ENCODE data around the gene RARRES2. TPM values are rescaled to one million over a fixed set of nuclear protein-coding genes. Genes with fewer than 3 reads are reported as not detected.

RARRES2 gene
- total RNA-seq (ENCODE audit: unreplicated experiment), result 0.86 TPM
- long read RNA-seq, partial matches to known transcripts, result 0 of 1 reads
- long read RNA-seq, other reads (novel, unspliced or antisense), result 0 of 1 reads

DNA sequence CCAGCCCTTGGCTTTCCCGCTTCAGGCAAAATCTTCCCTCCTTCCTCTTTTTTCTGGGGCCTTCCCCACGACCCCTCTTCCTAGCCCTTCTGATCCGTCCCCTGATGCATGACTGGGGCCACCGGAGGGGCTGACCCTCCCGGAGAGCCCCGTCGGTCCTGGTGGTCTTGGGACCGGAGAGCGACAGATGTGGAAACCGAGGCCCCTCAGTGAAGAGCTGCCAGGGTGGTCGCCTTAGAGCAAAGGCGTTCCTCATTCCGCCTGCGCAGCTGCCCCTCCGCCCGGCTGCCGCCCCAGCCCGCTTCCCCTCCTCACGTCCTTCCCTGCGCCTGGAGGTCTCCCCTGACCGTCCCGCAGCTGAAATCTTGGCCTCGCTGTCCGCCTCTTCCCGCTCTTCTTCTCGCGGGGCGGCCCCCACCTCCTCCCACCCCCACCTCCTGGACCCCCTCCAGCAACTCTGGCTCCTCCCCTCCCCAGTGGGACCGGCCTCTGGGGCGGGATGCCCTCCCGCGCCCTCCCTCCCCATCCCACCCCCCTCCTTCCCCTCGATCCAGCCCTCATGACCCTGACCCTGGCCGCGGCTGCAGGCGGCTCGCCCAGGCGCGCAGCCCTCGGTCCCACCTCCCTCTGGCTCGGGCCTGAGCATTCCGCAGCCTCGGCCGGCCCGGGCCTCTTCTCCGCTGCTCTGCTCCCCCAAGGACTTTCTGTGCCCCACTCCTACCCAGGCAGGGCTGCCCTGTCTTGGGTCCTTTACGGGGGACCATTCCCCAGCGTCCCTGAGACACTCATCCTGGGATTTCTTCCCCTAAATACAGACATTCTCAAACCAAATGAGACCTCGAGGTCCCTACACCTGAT, at the start of gene RARRES2:
Gene RARRES2 (minus strand): TSS at position 367 of the 858 bp plus-strand sequence. CDS start 1,020 bp downstream, outside the sequence.
- Mint-ChIP-seq H3K4me1 (ENCODE audit: low read depth, unreplicated experiment) (peaks cover 9% of the 10 kb centered on the region), H3K27ac (ENCODE audit: unreplicated experiment) (no peak within 1 kb of the TSS), H3K36me3 (ENCODE audit: unreplicated experiment) (peaks cover 5% of the 10 kb centered on the region), H3K9me3 (ENCODE audit: unreplicated experiment) (peaks cover 2% of the 10 kb centered on the region), H3K27me3 (ENCODE audit: unreplicated experiment) (peaks cover 23% of the 10 kb centered on the region), H3K4me3 (ENCODE audit: unreplicated experiment) (peak within 1 kb of the TSS; percentile 79)
- peak; percentile 63 for DNase-seq
- TF ChIP-seq, protein P1, sequence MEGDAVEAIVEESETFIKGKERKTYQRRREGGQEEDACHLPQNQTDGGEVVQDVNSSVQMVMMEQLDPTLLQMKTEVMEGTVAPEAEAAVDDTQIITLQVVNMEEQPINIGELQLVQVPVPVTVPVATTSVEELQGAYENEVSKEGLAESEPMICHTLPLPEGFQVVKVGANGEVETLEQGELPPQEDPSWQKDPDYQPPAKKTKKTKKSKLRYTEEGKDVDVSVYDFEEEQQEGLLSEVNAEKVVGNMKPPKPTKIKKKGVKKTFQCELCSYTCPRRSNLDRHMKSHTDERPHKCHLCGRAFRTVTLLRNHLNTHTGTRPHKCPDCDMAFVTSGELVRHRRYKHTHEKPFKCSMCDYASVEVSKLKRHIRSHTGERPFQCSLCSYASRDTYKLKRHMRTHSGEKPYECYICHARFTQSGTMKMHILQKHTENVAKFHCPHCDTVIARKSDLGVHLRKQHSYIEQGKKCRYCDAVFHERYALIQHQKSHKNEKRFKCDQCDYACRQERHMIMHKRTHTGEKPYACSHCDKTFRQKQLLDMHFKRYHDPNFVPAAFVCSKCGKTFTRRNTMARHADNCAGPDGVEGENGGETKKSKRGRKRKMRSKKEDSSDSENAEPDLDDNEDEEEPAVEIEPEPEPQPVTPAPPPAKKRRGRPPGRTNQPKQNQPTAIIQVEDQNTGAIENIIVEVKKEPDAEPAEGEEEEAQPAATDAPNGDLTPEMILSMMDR (IDR thresholded peaks at IDR 0.05; ENCODE audit: partially characterized antibody, unreplicated experiment), result no peak

DNA sequence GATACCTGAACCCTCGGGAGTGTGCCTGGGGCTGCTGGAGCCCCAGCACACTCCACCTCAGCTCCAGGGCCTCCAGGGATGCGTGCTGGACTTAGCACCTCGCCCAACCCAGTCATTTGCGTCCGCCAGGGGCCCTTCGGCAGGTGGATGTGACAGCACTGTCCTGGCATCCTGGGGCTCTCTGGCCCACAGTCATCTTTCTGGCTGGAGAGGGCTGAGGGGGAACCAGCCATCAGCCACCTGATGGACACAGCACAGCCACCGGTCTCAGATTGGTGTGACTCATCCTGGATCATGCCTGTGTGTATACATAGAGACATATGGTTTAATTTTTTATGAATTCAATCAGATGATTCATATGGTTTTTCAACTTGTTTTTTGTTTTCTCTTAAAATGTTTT, 48.8 kb upstream of the RARRES2 start:
- Mint-ChIP-seq H3K4me1 (ENCODE audit: low read depth, unreplicated experiment) (peaks cover 36% of the 10 kb centered on the region), H3K27me3 (ENCODE audit: unreplicated experiment) (peaks cover 5% of the 10 kb centered on the region), H3K36me3 (ENCODE audit: unreplicated experiment) (no peaks in the 10 kb centered on the region), H3K9me3 (ENCODE audit: unreplicated experiment) (peaks cover 4% of the 10 kb centered on the region), H3K27ac (ENCODE audit: unreplicated experiment) (no peak overlapping the region), H3K4me3 (ENCODE audit: unreplicated experiment) (no peak overlapping the region)
- DNase-seq, result no peak
- TF ChIP-seq, protein P1 (IDR thresholded peaks at IDR 0.05; ENCODE audit: partially characterized antibody, unreplicated experiment), result no peak

DNA sequence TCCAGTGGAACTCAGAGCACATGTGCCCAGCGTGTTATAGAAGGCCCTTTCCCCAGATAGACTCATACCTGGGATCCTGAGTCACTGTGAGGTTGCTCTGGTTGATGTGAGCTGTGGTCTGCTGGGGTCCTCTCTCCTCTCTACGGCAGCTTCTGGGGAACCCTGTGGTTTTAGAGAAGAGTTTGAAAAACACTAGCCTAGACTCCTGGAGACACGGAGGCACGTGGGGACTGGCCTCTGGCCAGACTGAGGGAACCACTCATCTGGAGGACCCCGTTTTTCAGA, 48.0 kb upstream of the RARRES2 start:
- DNase-seq, result no peak
- H3K27me3 Mint-ChIP-seq (ENCODE audit: unreplicated experiment), result peaks cover 5% of the 10 kb centered on the region
- H3K27ac Mint-ChIP-seq (ENCODE audit: unreplicated experiment), result no peak overlapping the region
- H3K4me1 Mint-ChIP-seq (ENCODE audit: low read depth, unreplicated experiment), result peaks cover 40% of the 10 kb centered on the region
- no peaks in the 10 kb centered on the region for H3K36me3 Mint-ChIP-seq (ENCODE audit: unreplicated experiment)
- TF ChIP-seq, protein P1 (IDR thresholded peaks at IDR 0.05; ENCODE audit: partially characterized antibody, unreplicated experiment), result no peak
- peaks cover 4% of the 10 kb centered on the region for H3K9me3 Mint-ChIP-seq (ENCODE audit: unreplicated experiment)
- no peak overlapping the region for H3K4me3 Mint-ChIP-seq (ENCODE audit: unreplicated experiment)

DNA sequence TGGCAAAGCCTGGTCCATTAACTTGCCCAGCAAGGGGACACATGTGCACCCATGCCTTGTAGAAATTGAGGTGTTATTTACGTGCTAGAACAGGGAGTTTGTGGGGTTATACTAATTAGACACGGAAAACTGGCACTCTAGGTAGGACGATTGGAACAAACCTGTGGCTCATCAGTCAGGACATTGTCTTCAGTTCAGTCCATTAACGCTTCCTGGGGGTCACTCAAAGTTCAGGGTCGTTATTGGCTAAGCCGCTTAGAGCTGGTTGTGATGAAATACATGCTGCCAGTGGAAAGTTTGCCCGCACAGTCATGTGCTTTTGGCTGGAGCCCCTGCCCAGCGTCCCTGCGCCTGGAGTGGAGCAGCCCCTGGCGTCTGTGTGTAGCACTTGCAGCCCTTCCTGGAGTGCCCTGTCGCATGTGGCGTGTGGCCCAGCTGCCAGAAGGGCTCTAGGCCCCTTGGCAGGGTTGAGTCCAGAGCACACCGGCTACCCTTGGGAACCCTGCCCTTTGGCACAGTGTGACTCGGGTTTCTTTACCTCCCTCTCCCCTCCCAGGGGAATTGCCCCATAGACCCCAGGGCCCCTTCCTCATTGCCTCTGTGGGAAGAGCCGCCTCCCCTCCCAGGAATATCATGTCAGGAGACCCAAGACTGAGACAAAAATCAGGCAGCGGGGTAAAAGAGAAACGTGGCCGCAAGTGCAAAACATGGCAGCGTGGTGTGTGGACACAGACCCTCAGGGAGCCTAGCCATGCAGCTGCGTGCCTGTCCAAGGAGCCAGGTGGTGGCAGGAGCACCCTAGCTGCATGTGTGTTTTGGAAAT, 47.5 kb upstream of the RARRES2 start:
- no peak for DNase-seq
- peaks cover 5% of the 10 kb centered on the region for H3K27me3 Mint-ChIP-seq (ENCODE audit: unreplicated experiment)
- H3K4me3 Mint-ChIP-seq (ENCODE audit: unreplicated experiment), result no peak overlapping the region
- H3K9me3 Mint-ChIP-seq (ENCODE audit: unreplicated experiment), result peaks cover 4% of the 10 kb centered on the region
- TF ChIP-seq, protein P1 (IDR thresholded peaks at IDR 0.05; ENCODE audit: partially characterized antibody, unreplicated experiment), result no peak
- H3K27ac Mint-ChIP-seq (ENCODE audit: unreplicated experiment), result peak overlapping the region; percentile 86
- H3K36me3 Mint-ChIP-seq (ENCODE audit: unreplicated experiment), result no peaks in the 10 kb centered on the region
- H3K4me1 Mint-ChIP-seq (ENCODE audit: low read depth, unreplicated experiment), result peaks cover 42% of the 10 kb centered on the region

Measured in glutamatergic neuron (in vitro differentiated cells).